Subcutaneous abdominal adipose tissue (tissue), 5 donors: ENCODE data around the gene SPG7.
A peak's percentile ranks its signal among the peaks of the same experiment; 100 is the strongest.

ENCODE experiments used
- H3K27ac ChIP-seq: one replicate; pipeline ENCODE4 v1.7.0; 2013; ENCODE audit warnings: low read depth, mild to moderate bottlenecking, inconsistent platforms, low read length, moderate library complexity
- H3K27me3 ChIP-seq, 5 donors: one replicate each; pipeline ENCODE4 v1.7.0; 2013; ENCODE audit warnings: low read length in 5 of 5, inconsistent platforms in 1 of 5; ENCODE audit not compliant: control insufficient read depth in 5 of 5, insufficient read depth in 4 of 5
- H3K36me3 ChIP-seq, 5 donors: one replicate each; pipeline ENCODE4 v1.7.0; 2013; ENCODE audit warnings: low read length in 5 of 5; ENCODE audit not compliant: control insufficient read depth in 5 of 5, insufficient read depth in 5 of 5
- H3K4me1 ChIP-seq, 5 donors: one replicate each; pipeline ENCODE4 v1.7.0; 2013; ENCODE audit warnings: low read length in 5 of 5, mild to moderate bottlenecking in 3 of 5, moderate library complexity in 1 of 5; ENCODE audit not compliant: control insufficient read depth in 5 of 5, insufficient read depth in 5 of 5
- H3K4me3 ChIP-seq, 5 donors: one replicate each; pipeline ENCODE4 v1.7.0; 2013; ENCODE audit warnings: low read length in 5 of 5, low read depth in 1 of 5
- H3K9ac ChIP-seq, 5 donors: one replicate each; pipeline ENCODE4 v1.7.0; 2013; ENCODE audit warnings: low read length in 5 of 5, mild to moderate bottlenecking in 4 of 5, moderate library complexity in 3 of 5
- H3K9me3 ChIP-seq, 5 donors: one replicate each; pipeline ENCODE4 v1.7.0; 2013; ENCODE audit warnings: low read length in 5 of 5; ENCODE audit not compliant: control insufficient read depth in 5 of 5
- donor health status: healthy.
- donor health status: healthy.
- donor health status: healthy.
- donor health status: healthy.
- donor health status: healthy.

SPG7 gene

DNA sequence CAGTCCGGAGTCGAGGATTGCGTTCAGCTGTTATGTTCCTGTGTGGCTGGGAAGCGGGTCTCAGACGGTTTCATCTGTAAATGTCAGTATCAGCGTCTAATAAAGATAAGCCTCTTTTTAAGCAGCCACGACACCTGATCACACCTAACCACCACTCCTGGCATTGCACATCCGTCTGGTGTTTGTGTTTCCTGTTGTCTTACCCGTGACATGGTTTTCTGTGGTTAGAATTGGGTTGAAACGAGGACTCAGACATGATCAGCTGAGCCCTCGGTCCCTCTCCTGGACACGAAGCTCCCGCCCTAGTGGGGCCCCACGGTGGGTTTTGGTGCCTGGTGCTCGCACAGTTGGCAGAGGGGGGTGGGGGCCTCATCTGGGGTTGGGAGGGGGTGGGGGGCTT lies 85.6 kb downstream of the SPG7 start:
- H3K36me3 ChIP-seq: no peaks in the 10 kb centered on the region
- H3K27me3 ChIP-seq: no peaks in the 10 kb centered on the region
- no peaks in the 10 kb centered on the region for H3K4me1 ChIP-seq
- no peaks in the 10 kb centered on the region for H3K9me3 ChIP-seq
- H3K9ac ChIP-seq: no peak overlapping the region
- no peak overlapping the region for H3K4me3 ChIP-seq
- H3K27ac ChIP-seq: no peak overlapping the region

DNA sequence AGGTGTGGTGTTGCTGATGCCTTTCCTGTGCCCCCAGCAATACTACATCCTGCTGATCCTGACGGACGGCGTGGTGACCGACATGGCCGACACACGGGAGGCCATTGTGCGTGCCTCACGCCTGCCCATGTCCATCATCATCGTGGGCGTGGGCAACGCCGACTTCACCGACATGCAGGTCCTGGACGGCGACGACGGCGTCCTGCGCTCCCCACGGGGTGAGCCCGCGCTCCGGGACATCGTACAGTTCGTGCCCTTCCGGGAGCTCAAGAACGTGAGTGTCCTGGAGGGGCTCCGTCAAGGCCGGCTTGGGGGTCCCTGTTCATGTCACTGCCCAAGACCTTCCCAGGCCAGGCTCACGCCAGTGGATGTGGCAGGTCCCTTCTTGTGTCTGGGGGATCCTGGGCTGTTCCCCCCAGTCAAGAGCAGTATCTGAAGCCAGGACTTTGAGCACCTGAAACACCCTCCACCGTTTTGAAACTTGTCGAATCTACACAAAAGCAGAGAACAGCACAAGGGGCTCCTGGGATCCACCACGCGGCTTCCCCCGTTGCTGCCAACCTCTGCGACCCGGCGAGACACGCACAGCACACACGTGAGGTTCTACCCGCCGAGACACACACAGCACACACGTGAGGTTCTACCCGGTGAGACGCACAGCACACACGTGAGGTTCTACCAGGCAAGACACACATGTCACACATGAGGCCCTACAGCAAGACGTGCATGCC lies 87.3 kb downstream of the SPG7 start:
- Histone ChIP-seq H3K4me1 (no peaks in the 10 kb centered on the region), H3K36me3 (no peaks in the 10 kb centered on the region), H3K27ac (no peak overlapping the region), H3K9me3 (no peaks in the 10 kb centered on the region), H3K27me3 (no peaks in the 10 kb centered on the region), H3K4me3 (no peak overlapping the region), H3K9ac (no peak overlapping the region)

DNA sequence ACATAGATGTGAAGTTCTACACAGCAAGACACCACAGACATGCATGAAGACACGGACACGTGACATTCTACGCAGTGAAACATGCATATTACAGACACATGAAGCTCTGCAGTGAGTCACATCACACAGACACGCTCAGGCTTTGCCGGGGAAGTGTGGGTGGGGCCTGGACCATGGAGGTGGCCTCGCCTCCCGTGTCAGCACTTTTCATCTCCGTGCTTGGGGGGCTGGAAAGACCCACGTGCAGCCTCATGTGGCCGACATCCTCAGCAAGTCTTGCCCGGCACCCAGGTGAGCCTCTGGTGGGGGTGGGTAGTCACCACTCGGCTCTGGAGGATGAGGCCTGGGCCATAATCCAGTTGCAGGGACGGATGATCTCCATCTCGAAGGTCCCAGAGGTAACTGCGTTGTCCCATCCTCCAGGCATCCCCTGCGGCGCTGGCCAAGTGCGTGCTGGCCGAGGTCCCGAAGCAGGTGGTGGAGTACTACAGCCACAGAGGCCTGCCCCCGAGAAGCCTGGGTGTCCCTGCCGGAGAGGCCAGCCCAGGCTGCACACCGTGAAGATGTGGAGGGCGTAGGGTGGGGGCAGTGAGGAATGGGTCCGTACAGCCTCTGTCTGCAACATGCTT lies 88.0 kb downstream of the SPG7 start:
- H3K9me3 ChIP-seq: no peaks in the 10 kb centered on the region
- no peaks in the 10 kb centered on the region for H3K36me3 ChIP-seq
- H3K9ac ChIP-seq: no peak overlapping the region
- H3K4me3 ChIP-seq: no peak overlapping the region
- H3K4me1 ChIP-seq: no peaks in the 10 kb centered on the region
- H3K27me3 ChIP-seq: no peaks in the 10 kb centered on the region
- no peak overlapping the region for H3K27ac ChIP-seq

GRCh38 chr16:89596957-89597649 lies 88.9 kb downstream of the SPG7 start:
- Histone ChIP-seq H3K9ac (peak overlapping the region in 1 of 5 donors; percentile 25), H3K4me1 (peaks cover 0 to 3% (median 1%) of the 10 kb centered on the region in 5 donors), H3K4me3 (no peak overlapping the region)

GRCh38 chr16:89598199-89598598 lies 90.0 kb downstream of the SPG7 start:
- Histone ChIP-seq H3K9ac (no peak overlapping the region), H3K36me3 (no peaks in the 10 kb centered on the region), H3K27me3 (peaks cover 5 to 14% (median 11%) of the 10 kb centered on the region in 5 donors), H3K27ac (no peak overlapping the region), H3K4me3 (no peak overlapping the region), H3K9me3 (no peaks in the 10 kb centered on the region), H3K4me1 (peaks cover 0 to 11% (median 1%) of the 10 kb centered on the region in 5 donors)

More at GRCh38 chr16:89596957-89597649, 88.9 kb downstream of the SPG7 start:
- H3K27ac ChIP-seq: no peak overlapping the region
- H3K9me3 ChIP-seq: no peaks in the 10 kb centered on the region
- peaks cover 0 to 4% (median 1%) of the 10 kb centered on the region in 5 donors for H3K27me3 ChIP-seq
- H3K36me3 ChIP-seq: no peaks in the 10 kb centered on the region

GRCh38 chr16:89599451-89599858 lies 91.3 kb downstream of the SPG7 start:
- Histone ChIP-seq H3K4me3 (no peak overlapping the region), H3K4me1 (peaks cover 0 to 11% (median 1%) of the 10 kb centered on the region in 5 donors), H3K27ac (no peak overlapping the region), H3K27me3 (peaks cover 6 to 14% (median 11%) of the 10 kb centered on the region in 5 donors), H3K9ac (no peak overlapping the region), H3K9me3 (no peaks in the 10 kb centered on the region), H3K36me3 (no peaks in the 10 kb centered on the region)

- no peak overlapping the region for H3K27ac ChIP-seq
- H3K9me3 ChIP-seq: no peaks in the 10 kb centered on the region
- H3K36me3 ChIP-seq: no peaks in the 10 kb centered on the region
- H3K4me1 ChIP-seq: peaks cover 0 to 11% (median 1%) of the 10 kb centered on the region in 5 donors
- no peak overlapping the region for H3K9ac ChIP-seq
- H3K4me3 ChIP-seq: no peak overlapping the region
- H3K27me3 ChIP-seq: peaks cover 8 to 14% (median 11%) of the 10 kb centered on the region in 5 donors
These were observed 91.7 kb downstream of the SPG7 start for GRCh38 chr16:89599902-89600301.

GRCh38 chr16:89600427-89600826 lies 92.2 kb downstream of the SPG7 start:
- H3K36me3 ChIP-seq: no peaks in the 10 kb centered on the region
- H3K9ac ChIP-seq: no peak overlapping the region
- H3K4me3 ChIP-seq: no peak overlapping the region
- H3K4me1 ChIP-seq: peaks cover 0 to 11% (median 1%) of the 10 kb centered on the region in 5 donors
- H3K27me3 ChIP-seq: peaks cover 11 to 17% (median 13%) of the 10 kb centered on the region in 5 donors
- H3K9me3 ChIP-seq: no peaks in the 10 kb centered on the region
- H3K27ac ChIP-seq: no peak overlapping the region

DNA sequence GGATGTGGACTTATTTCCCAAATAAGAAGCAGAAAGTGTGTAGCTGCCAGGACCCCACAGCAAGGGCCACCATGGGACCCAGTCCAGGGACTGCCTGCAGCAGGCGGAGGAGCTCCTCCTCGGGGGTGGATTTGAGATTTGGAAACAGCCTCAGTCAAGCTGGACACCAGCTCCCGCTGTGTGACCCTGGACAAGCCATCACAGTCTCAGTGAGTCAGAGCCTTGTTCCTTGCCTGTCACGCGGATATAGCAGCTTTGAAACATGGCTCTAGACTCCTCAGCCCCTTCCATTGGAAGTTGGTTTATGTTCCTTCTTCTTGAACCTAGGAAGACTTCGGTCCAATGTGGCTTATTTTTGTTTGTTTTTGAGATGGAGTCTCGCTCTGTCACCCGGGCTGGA lies 92.8 kb downstream of the SPG7 start:
- Histone ChIP-seq H3K27ac (no peak overlapping the region), H3K36me3 (no peaks in the 10 kb centered on the region), H3K27me3 (peaks cover 11 to 18% (median 14%) of the 10 kb centered on the region in 5 donors), H3K9me3 (no peaks in the 10 kb centered on the region), H3K4me3 (no peak overlapping the region), H3K4me1 (peaks cover 0 to 11% (median 1%) of the 10 kb centered on the region in 5 donors), H3K9ac (no peak overlapping the region)

- no peak overlapping the region for H3K4me3 ChIP-seq
- H3K9me3 ChIP-seq: no peaks in the 10 kb centered on the region
- peaks cover 0 to 11% (median 1%) of the 10 kb centered on the region in 5 donors for H3K4me1 ChIP-seq
- H3K27me3 ChIP-seq: peaks cover 11 to 18% (median 15%) of the 10 kb centered on the region in 5 donors
- H3K27ac ChIP-seq: no peak overlapping the region
- H3K9ac ChIP-seq: no peak overlapping the region
- H3K36me3 ChIP-seq: no peaks in the 10 kb centered on the region
These were observed 93.7 kb downstream of the SPG7 start for GRCh38 chr16:89601906-89602272.
